Esophagus muscularis mucosa (tissue), 4 donors: ENCODE data around the gene LZTS2. TPM values are rescaled to one million over a fixed set of nuclear protein-coding genes. Genes with fewer than 3 reads are reported as not detected.

Experiments
- DNase-seq: peaks from one replicate; pipeline ENCODE4 v3.0.0-alpha.2; 2017; ENCODE audit errors: extremely low spot score
- H3K27ac ChIP-seq, 4 donors: fragments of 200-600 bp; sonication (generic); replicated peaks in 1 of 4; 1 replicate in 3 of 4; 2 replicates in 1 of 4; pipeline ENCODE4 v1.5.1; 2016 to 2019; ENCODE audit warnings: mild to moderate bottlenecking in 1 of 4
- H3K27me3 ChIP-seq, 4 donors: fragments of 200-600 bp; sonication (generic); one replicate each; pipeline versions ENCODE4 v1.5.1 to v1.6.0; 2016 to 2019
- H3K36me3 ChIP-seq, 4 donors: fragments of 200-600 bp; sonication (generic); one replicate each; pipeline ENCODE4 v1.5.1; 2016 to 2019
- H3K4me1 ChIP-seq, 4 donors: fragments of 200-600 bp; sonication (generic); one replicate each; pipeline ENCODE4 v1.5.1; 2016 to 2019
- H3K4me3 ChIP-seq, 4 donors: fragments of 200-600 bp; sonication (generic); 1 replicate in 2 of 4; 2 replicates in 2 of 4; pipeline ENCODE4 v1.5.1; 2016 to 2019; ENCODE audit warnings: mild to moderate bottlenecking in 4 of 4, moderate library complexity in 1 of 4
- H3K9me3 ChIP-seq, 4 donors: fragments of 200-600 bp; sonication (generic); 1 replicate in 3 of 4; 2 replicates in 1 of 4; pipeline ENCODE4 v1.5.1; 2016 to 2019
- CTCF ChIP-seq, 3 experiments: fragments of 200-600 bp in 2 of 3; fragments of 450-650 bp in 1 of 3; sonication (generic) in 2 of 3; IDR thresholded peaks; one replicate each; pipeline ENCODE4 v1.5.1; 2017 to 2019; ENCODE audit warnings: antibody characterized with exemption in 3 of 3, mild to moderate bottlenecking in 2 of 3, moderate library complexity in 1 of 3
- EP300 ChIP-seq: sonication (generic); formaldehyde crosslinking; IDR thresholded peaks from one replicate; pipeline ENCODE4 v1.6.1; 2017; ENCODE audit warnings: antibody characterized with exemption
- POLR2A ChIP-seq: fragments of 450-650 bp; IDR thresholded peaks from one replicate; pipeline ENCODE4 v1.6.1; 2017; ENCODE audit warnings: antibody characterized with exemption, moderate library complexity, mild to moderate bottlenecking, low read depth
- POLR2AphosphoS5 ChIP-seq, 2 donors: sonication (generic); formaldehyde crosslinking; IDR thresholded peaks; one replicate each; pipeline ENCODE4 v1.6.1; 2017; ENCODE audit warnings: antibody characterized with exemption in 2 of 2
- WGBS: methylation state at CpG from one replicate; pipeline ENCODE4 v1.1.5; 2018; 5-methylcytosine and 5-hydroxymethylcytosine counted together
- intact Hi-C: fragments of 100-400 bp; cut with DNase I; formaldehyde crosslinking; loops from one replicate; pipeline ENCODE4 v1.15.1; 2023
- total RNA-seq, 4 donors: library from RNA; depleted of rRNA; stranded (reverse); fragments of >200 nt; gene quantifications; one replicate each; pipeline versions ENCODE4 v1.1.0 to v1.2.1, GENCODE V29; 2016

Gene LZTS2
- total RNA-seq, 4 donors from 2014 or later, result 90.5 to 209 (median 162) TPM

GRCh38 chr10:101007915-101008822 lies 8.6 kb downstream of the LZTS2 start:
- intact Hi-C loops, result no loop called here
- DNase-seq, result no peak
- 65% methylated on average over 11 of the region's 13 CpGs for WGBS
- Histone ChIP-seq H3K27ac (peak overlapping the region; percentile 22 to 100 (median 60)), H3K27me3 (no peaks in the 10 kb centered on the region), H3K9me3 (no peaks in the 10 kb centered on the region), H3K4me3 (no peak overlapping the region), H3K4me1 (peaks cover 48 to 77% (median 64%) of the 10 kb centered on the region in 4 donors), H3K36me3 (peaks cover 16 to 44% (median 42%) of the 10 kb centered on the region in 4 donors)
- TF ChIP-seq POLR2AphosphoS5 (IDR thresholded peaks at IDR 0.05) (no peak), EP300 (no peak), CTCF (IDR thresholded peaks at IDR 0.05) (no peak), POLR2A (no peak)

DNA sequence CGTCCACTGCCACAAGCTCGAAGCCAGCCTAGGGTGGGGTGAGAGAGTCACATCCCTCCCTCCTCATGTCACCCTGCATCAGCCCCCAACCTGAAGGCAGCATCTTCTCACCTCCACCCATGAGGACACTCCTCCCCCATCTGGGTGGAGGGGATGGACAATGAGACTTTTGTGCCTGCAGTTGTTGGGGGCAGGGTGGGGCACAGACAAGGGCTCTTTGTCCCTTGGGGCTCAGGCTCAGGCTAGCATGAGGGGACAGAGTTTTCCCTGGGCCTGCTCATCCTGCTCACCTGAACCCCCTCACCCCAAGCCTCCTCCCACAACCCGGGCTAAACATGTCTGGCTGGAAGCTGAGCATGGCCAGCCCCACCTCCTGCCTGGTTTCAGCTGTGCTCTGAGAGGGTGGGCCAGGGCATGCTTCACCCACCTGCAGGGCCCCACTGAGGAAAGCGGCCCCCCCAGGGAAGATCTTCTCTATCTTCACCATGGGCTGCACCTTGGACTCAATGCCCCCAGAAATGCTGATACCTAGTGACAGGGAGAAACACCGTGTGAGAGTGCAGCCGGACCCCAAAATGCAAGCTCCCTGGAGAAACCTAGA lies 9.3 kb downstream of the LZTS2 start:
- peaks cover 10 to 37% (median 35%) of the 10 kb centered on the region in 4 donors for H3K36me3 ChIP-seq
- H3K4me1 ChIP-seq, result peaks cover 50 to 77% (median 64%) of the 10 kb centered on the region in 4 donors
- peak overlapping the region in 3 of 4 donors; percentile 22 to 100 (median 66) for H3K27ac ChIP-seq
- H3K4me3 ChIP-seq, result no peak overlapping the region
- TF ChIP-seq EP300, result no peak
- TF ChIP-seq POLR2AphosphoS5 (IDR thresholded peaks at IDR 0.05), result no peak
- TF ChIP-seq CTCF (IDR thresholded peaks at IDR 0.05), result no peak
- no peak for TF ChIP-seq POLR2A
- no peaks in the 10 kb centered on the region for H3K9me3 ChIP-seq
- WGBS, result 83% methylated on average over 6 of the region's 6 CpGs
- intact Hi-C loops, result no loop called here
- no peak for DNase-seq
- no peaks in the 10 kb centered on the region for H3K27me3 ChIP-seq

DNA sequence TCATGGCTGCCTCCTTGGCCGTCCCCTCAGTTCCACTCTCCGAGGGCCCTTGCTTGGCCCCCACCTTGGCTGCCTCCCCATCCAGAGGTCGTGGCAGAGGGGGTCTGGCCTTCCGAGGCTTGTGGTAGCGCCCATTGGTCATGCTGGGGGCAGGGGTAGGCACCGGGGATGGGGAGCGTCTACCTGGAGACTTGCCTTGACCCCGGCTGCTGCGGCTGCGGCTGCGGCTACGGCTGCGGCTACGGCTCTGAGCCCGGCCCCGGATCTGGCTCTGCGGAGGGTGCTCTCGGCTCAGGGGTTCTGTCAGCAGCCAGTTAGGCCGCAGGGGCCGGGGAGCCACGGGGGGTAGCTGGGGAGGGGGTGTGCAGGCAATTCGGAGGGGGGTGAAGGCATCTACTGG lies 10.7 kb downstream of the LZTS2 start:
- H3K4me3 ChIP-seq, result no peak overlapping the region
- TF ChIP-seq POLR2AphosphoS5 (IDR thresholded peaks at IDR 0.05) (no peak), POLR2A (no peak), CTCF (IDR thresholded peaks at IDR 0.05) (no peak), EP300 (no peak)
- H3K4me1 ChIP-seq, result peaks cover 44 to 70% (median 62%) of the 10 kb centered on the region in 4 donors
- intact Hi-C loops, result loop anchor here (10.0 kb wide), 1 partner anchor 46 kb away; the partner anchor contains the start of gene SEMA4G
- DNase-seq, result no peak
- no CpG with 5 or more reads among the region's 22 CpGs for WGBS
- no peaks in the 10 kb centered on the region for H3K9me3 ChIP-seq
- no peaks in the 10 kb centered on the region for H3K27me3 ChIP-seq
- H3K27ac ChIP-seq, result no peak overlapping the region
- peaks cover 7 to 23% (median 22%) of the 10 kb centered on the region in 4 donors for H3K36me3 ChIP-seq

- Histone ChIP-seq H3K36me3 (peaks cover 0 to 8% (median 8%) of the 10 kb centered on the region in 4 donors), H3K27me3 (peaks cover 0 to 14% (median 0%) of the 10 kb centered on the region in 4 donors), H3K4me3 (no peak overlapping the region), H3K4me1 (peaks cover 40 to 57% (median 55%) of the 10 kb centered on the region in 4 donors), H3K9me3 (no peaks in the 10 kb centered on the region), H3K27ac (peak overlapping the region in 3 of 4 donors; percentile 42 to 72 (median 56))
- intact Hi-C loops, result loop anchor here (2.0 to 10.0 kb wide), 2 partner anchors 15 to 47 kb away; partner anchors contain the start of gene SEMA4G
- no peak for DNase-seq
- TF ChIP-seq POLR2AphosphoS5 (IDR thresholded peaks at IDR 0.05) (no peak), CTCF (IDR thresholded peaks at IDR 0.05) (peak in 2 of 3 experiments; percentile 8 to 12)
- WGBS, result 74% methylated on average over 9 of the region's 22 CpGs
Measured at GRCh38 chr10:101011517-101012423, 12.2 kb downstream of the LZTS2 start.
